ENCODE measurements around the gene TSR3.

TSR3 gene

GRCh38 chr16:1394367-1394951, 42.8 kb upstream of the TSR3 start:
- DNase-seq (ENCODE audit: low read depth): no peak
- no peak overlapping the region for H3K4me3 ChIP-seq (ENCODE audit: control insufficient read depth, low read depth, low read length)
- no peak for TF ChIP-seq CTCF (IDR thresholded peaks at IDR 0.05; ENCODE audit: control insufficient read depth, insufficient read depth, low read depth, low read length, missing control alignments)

- DNase-seq (ENCODE audit: low read depth): no peak
- H3K4me3 ChIP-seq (ENCODE audit: control insufficient read depth, low read depth, low read length): no peak overlapping the region
- no peak for TF ChIP-seq CTCF (IDR thresholded peaks at IDR 0.05; ENCODE audit: control insufficient read depth, insufficient read depth, low read depth, low read length, missing control alignments)
Measured at GRCh38 chr16:1393613-1394176, 42.0 kb upstream of the TSR3 start.

GRCh38 chr16:1392826-1393225, 41.1 kb upstream of the TSR3 start:
- DNase-seq (ENCODE audit: low read depth): no peak
- TF ChIP-seq CTCF (IDR thresholded peaks at IDR 0.05; ENCODE audit: control insufficient read depth, insufficient read depth, low read depth, low read length, missing control alignments): no peak
- no peak overlapping the region for H3K4me3 ChIP-seq (ENCODE audit: control insufficient read depth, low read depth, low read length)

- no peak overlapping the region for H3K4me3 ChIP-seq (ENCODE audit: control insufficient read depth, low read depth, low read length)
- DNase-seq (ENCODE audit: low read depth): no peak
- TF ChIP-seq CTCF (IDR thresholded peaks at IDR 0.05; ENCODE audit: control insufficient read depth, insufficient read depth, low read depth, low read length, missing control alignments): no peak
Measured at GRCh38 chr16:1390239-1390779, 38.6 kb upstream of the TSR3 start.

GRCh38 chr16:1389762-1390161, 38.1 kb upstream of the TSR3 start:
- H3K4me3 ChIP-seq (ENCODE audit: control insufficient read depth, low read depth, low read length): no peak overlapping the region
- TF ChIP-seq CTCF (IDR thresholded peaks at IDR 0.05; ENCODE audit: control insufficient read depth, insufficient read depth, low read depth, low read length, missing control alignments): no peak
- DNase-seq (ENCODE audit: low read depth): no peak

GRCh38 chr16:1387331-1387730, 35.7 kb upstream of the TSR3 start:
- DNase-seq (ENCODE audit: low read depth): no peak
- H3K4me3 ChIP-seq (ENCODE audit: control insufficient read depth, low read depth, low read length): no peak overlapping the region
- no peak for TF ChIP-seq CTCF (IDR thresholded peaks at IDR 0.05; ENCODE audit: control insufficient read depth, insufficient read depth, low read depth, low read length, missing control alignments)
